Measurements from ENCODE around the gene ZNF385D. TPM values are rescaled to one million over a fixed set of nuclear protein-coding genes. Genes with fewer than 3 reads are reported as not detected.

ZNF385D gene
- total RNA-seq, 1 experiment from 2014 or later = not detected

GRCh38 chr3:21649519-21649918 is 101.5 kb downstream of the ZNF385D start:
- TF ChIP-seq CTCF (IDR thresholded peaks at IDR 0.05; ENCODE audit: unreplicated experiment) = no peak
- no peak for DNase-seq
- BruUV-seq (replicated peaks) = no TSS peak
- no peaks in the 10 kb centered on the region for H3K4me1 Mint-ChIP-seq (ENCODE audit: low read depth, unreplicated experiment)
- H3K27ac Mint-ChIP-seq (ENCODE audit: unreplicated experiment) = no peak overlapping the region
- no peak overlapping the region for H3K4me3 Mint-ChIP-seq (ENCODE audit: low read depth, unreplicated experiment)
- H3K27me3 Mint-ChIP-seq (ENCODE audit: unreplicated experiment) = no peaks in the 10 kb centered on the region
- intact Hi-C loops (cut with micrococcal nuclease; ENCODE audit: unreplicated experiment) = no loop called here
- CTCF ChIA-PET = no interaction called here
- peaks cover 5% of the 10 kb centered on the region for H3K9me3 Mint-ChIP-seq (ENCODE audit: low read depth, unreplicated experiment)
- no peaks in the 10 kb centered on the region for H3K36me3 Mint-ChIP-seq (ENCODE audit: insufficient read depth, unreplicated experiment)

GRCh38 chr3:21647961-21648360 is 103.0 kb downstream of the ZNF385D start:
- no peak for TF ChIP-seq CTCF (IDR thresholded peaks at IDR 0.05; ENCODE audit: unreplicated experiment)
- CTCF ChIA-PET = no interaction called here
- no peak overlapping the region for H3K4me3 Mint-ChIP-seq (ENCODE audit: low read depth, unreplicated experiment)
- no peaks in the 10 kb centered on the region for H3K27me3 Mint-ChIP-seq (ENCODE audit: unreplicated experiment)
- peaks cover 5% of the 10 kb centered on the region for H3K9me3 Mint-ChIP-seq (ENCODE audit: low read depth, unreplicated experiment)
- no peaks in the 10 kb centered on the region for H3K4me1 Mint-ChIP-seq (ENCODE audit: low read depth, unreplicated experiment)
- DNase-seq = no peak
- intact Hi-C loops (cut with micrococcal nuclease; ENCODE audit: unreplicated experiment) = no loop called here
- no peaks in the 10 kb centered on the region for H3K36me3 Mint-ChIP-seq (ENCODE audit: insufficient read depth, unreplicated experiment)
- no TSS peak for BruUV-seq (replicated peaks)
- H3K27ac Mint-ChIP-seq (ENCODE audit: unreplicated experiment) = no peak overlapping the region

- Mint-ChIP-seq H3K36me3 (ENCODE audit: insufficient read depth, unreplicated experiment) (no peaks in the 10 kb centered on the region), H3K27me3 (ENCODE audit: unreplicated experiment) (no peaks in the 10 kb centered on the region), H3K4me1 (ENCODE audit: low read depth, unreplicated experiment) (no peaks in the 10 kb centered on the region), H3K4me3 (ENCODE audit: low read depth, unreplicated experiment) (no peak overlapping the region), H3K27ac (ENCODE audit: unreplicated experiment) (no peak overlapping the region), H3K9me3 (ENCODE audit: low read depth, unreplicated experiment) (peaks cover 5% of the 10 kb centered on the region)
- DNase-seq = no peak
- TF ChIP-seq CTCF (IDR thresholded peaks at IDR 0.05; ENCODE audit: unreplicated experiment) = no peak
- CTCF ChIA-PET = interaction anchor here (0.6 kb wide), 1 partner anchor 23 kb away, joined by 3 read pairs; no protein-coding TSS in a partner anchor
- no TSS peak for BruUV-seq (replicated peaks)
- intact Hi-C loops (cut with micrococcal nuclease; ENCODE audit: unreplicated experiment) = no loop called here
Observed at GRCh38 chr3:21645121-21645897, 105.7 kb downstream of the ZNF385D start.

- BruUV-seq (replicated peaks) = no TSS peak
- intact Hi-C loops (cut with micrococcal nuclease; ENCODE audit: unreplicated experiment) = no loop called here
Observed at GRCh38 chr3:21644268-21644667, 106.7 kb downstream of the ZNF385D start.

More at GRCh38 chr3:21644268-21644667, 106.7 kb downstream of the ZNF385D start:
- H3K4me3 Mint-ChIP-seq (ENCODE audit: low read depth, unreplicated experiment) = no peak overlapping the region
- TF ChIP-seq CTCF (IDR thresholded peaks at IDR 0.05; ENCODE audit: unreplicated experiment) = no peak
- H3K4me1 Mint-ChIP-seq (ENCODE audit: low read depth, unreplicated experiment) = no peaks in the 10 kb centered on the region
- CTCF ChIA-PET = no interaction called here
- DNase-seq = no peak
- no peak overlapping the region for H3K27ac Mint-ChIP-seq (ENCODE audit: unreplicated experiment)
- H3K9me3 Mint-ChIP-seq (ENCODE audit: low read depth, unreplicated experiment) = peaks cover 5% of the 10 kb centered on the region
- no peaks in the 10 kb centered on the region for H3K27me3 Mint-ChIP-seq (ENCODE audit: unreplicated experiment)
- H3K36me3 Mint-ChIP-seq (ENCODE audit: insufficient read depth, unreplicated experiment) = no peaks in the 10 kb centered on the region
